HFFc6 (cell line): Measurements from ENCODE around the gene TFB1M. TPM values are rescaled to one million over a fixed set of nuclear protein-coding genes. Genes with fewer than 3 reads are reported as not detected.
A peak's percentile ranks its signal among the peaks of the same experiment; 100 is the strongest.

Experiments used
- DNase-seq: peaks from one replicate; pipeline ENCODE4 v3.0.0-alpha.2; 2018
- H3K27ac Mint-ChIP-seq: 2 replicates; pipeline ENCODE4 v1.8.0; 2020; ENCODE audit warnings: mild to moderate bottlenecking, mixed read lengths
- H3K27me3 Mint-ChIP-seq: 2 replicates; pipeline ENCODE4 v1.8.0; 2021; ENCODE audit warnings: mild to moderate bottlenecking, moderate library complexity, mixed read lengths; ENCODE audit not compliant: insufficient read depth
- H3K36me3 Mint-ChIP-seq: 2 replicates; pipeline ENCODE4 v1.8.0; 2021; ENCODE audit warnings: low read depth, mixed read lengths
- H3K4me1 Mint-ChIP-seq: 2 replicates; pipeline ENCODE4 v1.8.0; 2020; ENCODE audit warnings: low read depth, mixed read lengths
- H3K4me3 Mint-ChIP-seq: 2 replicates; pipeline ENCODE4 v1.8.0; 2020; ENCODE audit warnings: mild to moderate bottlenecking, moderate library complexity, mixed read lengths
- H3K9me3 Mint-ChIP-seq: 2 replicates; pipeline ENCODE4 v1.8.0; 2020; ENCODE audit warnings: mild to moderate bottlenecking, mixed read lengths
- total RNA-seq, 6 experiments: library from RNA; stranded (reverse); fragmentation: NEBNext Ultra II Directional; extraction: Animal tissue kit (Norgen Biotek cat#: 25700); gene quantifications; 2 replicates in 1 of 6; 3 replicates in 5 of 6; pipeline ENCODE4 v1.2.3, GENCODE V29; 2021
- TF ChIP-seq, protein P1 (sequence below): fragments of 200-600 bp; sonication (generic); IDR thresholded peaks from 2 replicates; pipeline ENCODE4 v1.5.0; 2021; ENCODE audit warnings: antibody characterized with exemption, mild to moderate bottlenecking

The TFB1M gene
- total RNA-seq, 6 experiments from 2014 or later: 16.7 to 23.0 (median 21.7) TPM

DNA sequence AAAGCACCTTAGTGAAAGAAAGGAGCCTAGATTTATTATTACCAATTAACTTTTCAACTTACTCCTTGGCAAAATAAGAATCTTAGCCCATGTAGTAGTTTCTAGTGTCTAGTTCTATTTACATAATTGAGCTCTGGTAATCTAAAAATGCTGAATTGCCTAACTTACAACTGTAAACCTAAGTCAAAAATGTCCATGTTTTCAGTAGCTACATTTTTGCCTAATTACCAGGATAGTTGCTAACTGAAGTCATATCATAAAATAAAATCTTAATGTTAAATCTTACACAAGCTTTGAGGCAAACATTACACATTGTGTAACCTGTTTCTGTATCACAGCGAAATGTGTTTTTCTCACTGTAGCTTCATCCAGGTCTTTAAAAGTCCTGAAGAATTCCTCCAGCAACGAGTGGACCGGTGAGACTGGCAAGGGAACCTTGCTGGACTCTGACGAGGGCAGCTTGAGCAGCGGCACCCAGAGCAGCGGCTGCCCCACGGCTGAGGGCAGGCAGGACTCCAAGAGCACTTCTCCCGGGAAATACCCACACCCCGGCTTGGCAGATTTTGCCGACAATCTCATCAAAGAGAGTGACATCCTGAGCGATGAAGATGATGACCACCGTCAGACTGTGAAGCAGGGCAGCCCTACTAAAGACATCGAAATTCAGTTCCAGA is 58.0 kb downstream of the TFB1M start:
- TF ChIP-seq, protein P1, sequence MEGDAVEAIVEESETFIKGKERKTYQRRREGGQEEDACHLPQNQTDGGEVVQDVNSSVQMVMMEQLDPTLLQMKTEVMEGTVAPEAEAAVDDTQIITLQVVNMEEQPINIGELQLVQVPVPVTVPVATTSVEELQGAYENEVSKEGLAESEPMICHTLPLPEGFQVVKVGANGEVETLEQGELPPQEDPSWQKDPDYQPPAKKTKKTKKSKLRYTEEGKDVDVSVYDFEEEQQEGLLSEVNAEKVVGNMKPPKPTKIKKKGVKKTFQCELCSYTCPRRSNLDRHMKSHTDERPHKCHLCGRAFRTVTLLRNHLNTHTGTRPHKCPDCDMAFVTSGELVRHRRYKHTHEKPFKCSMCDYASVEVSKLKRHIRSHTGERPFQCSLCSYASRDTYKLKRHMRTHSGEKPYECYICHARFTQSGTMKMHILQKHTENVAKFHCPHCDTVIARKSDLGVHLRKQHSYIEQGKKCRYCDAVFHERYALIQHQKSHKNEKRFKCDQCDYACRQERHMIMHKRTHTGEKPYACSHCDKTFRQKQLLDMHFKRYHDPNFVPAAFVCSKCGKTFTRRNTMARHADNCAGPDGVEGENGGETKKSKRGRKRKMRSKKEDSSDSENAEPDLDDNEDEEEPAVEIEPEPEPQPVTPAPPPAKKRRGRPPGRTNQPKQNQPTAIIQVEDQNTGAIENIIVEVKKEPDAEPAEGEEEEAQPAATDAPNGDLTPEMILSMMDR: no peak
- no peak overlapping the region for H3K4me3 Mint-ChIP-seq
- no peaks in the 10 kb centered on the region for H3K9me3 Mint-ChIP-seq
- H3K27me3 Mint-ChIP-seq: peaks cover 2% of the 10 kb centered on the region; the same call in 1 of the 2 replicates
- H3K27ac Mint-ChIP-seq: peak overlapping the region; percentile 69; the same call in 1 of the 2 replicates
- DNase-seq: peak; percentile 23
- H3K4me1 Mint-ChIP-seq: peaks cover 36% of the 10 kb centered on the region
- peaks cover 33% of the 10 kb centered on the region for H3K36me3 Mint-ChIP-seq

DNA sequence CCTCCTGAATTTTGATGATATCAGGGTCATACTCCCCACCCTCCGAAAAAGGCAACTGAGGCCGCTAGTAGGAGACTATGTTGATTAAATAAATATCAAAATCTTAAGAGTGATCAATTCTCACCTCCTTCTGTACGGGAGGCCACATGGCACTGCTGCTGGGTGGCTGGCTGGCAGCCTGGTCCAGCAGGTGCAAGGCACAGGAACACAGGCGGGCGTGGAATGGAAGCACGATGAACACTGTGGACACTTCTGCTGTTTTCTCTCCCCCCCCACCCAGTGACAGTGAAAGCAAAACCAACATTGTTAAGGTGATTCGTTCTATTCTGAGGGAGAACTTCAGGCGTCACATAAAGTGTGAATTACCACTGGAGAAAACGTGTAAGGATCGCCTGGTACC is 60.1 kb downstream of the TFB1M start:
- Mint-ChIP-seq H3K36me3 (peaks cover 34% of the 10 kb centered on the region), H3K4me1 (peaks cover 32% of the 10 kb centered on the region)

DNA sequence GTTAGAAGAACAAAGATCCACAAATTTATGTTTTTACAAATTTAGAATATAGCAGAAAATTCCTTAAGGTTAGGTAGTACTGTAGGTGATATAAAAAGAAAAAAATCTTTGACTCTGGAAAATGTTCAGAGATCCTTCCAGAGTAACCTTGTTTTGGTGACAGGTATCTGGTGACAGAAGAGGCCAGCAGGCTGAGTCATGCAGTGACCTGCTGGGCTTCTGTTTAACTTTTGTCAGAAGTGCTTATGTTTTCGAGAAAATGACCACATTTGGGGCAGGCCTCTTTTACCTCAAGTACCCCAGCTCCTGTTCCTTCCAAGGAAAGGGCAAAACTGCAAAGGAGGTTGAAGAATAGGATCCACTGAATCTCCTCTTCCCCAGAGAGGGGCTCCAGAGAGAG is 60.9 kb downstream of the TFB1M start:
- H3K4me1 Mint-ChIP-seq: peaks cover 37% of the 10 kb centered on the region
- peaks cover 3% of the 10 kb centered on the region for H3K27me3 Mint-ChIP-seq
- TF ChIP-seq, protein P1: no peak
- H3K36me3 Mint-ChIP-seq: peaks cover 38% of the 10 kb centered on the region
- no peak overlapping the region for H3K4me3 Mint-ChIP-seq
- no peak for DNase-seq
- H3K27ac Mint-ChIP-seq: no peak overlapping the region
- no peaks in the 10 kb centered on the region for H3K9me3 Mint-ChIP-seq

More for the DNA sequence above, 60.1 kb downstream of the TFB1M start:
- DNase-seq: no peak
- Mint-ChIP-seq H3K27ac (no peak overlapping the region), H3K27me3 (peaks cover 2% of the 10 kb centered on the region; the same call in 1 of the 2 replicates), H3K9me3 (no peaks in the 10 kb centered on the region), H3K4me3 (no peak overlapping the region)
- TF ChIP-seq, protein P1: no peak

GRCh38 chr6:155252581-155252980 is 61.7 kb downstream of the TFB1M start:
- Mint-ChIP-seq H3K4me3 (no peak overlapping the region), H3K36me3 (peaks cover 35% of the 10 kb centered on the region), H3K27me3 (peaks cover 5% of the 10 kb centered on the region), H3K27ac (no peak overlapping the region), H3K4me1 (peaks cover 44% of the 10 kb centered on the region), H3K9me3 (no peaks in the 10 kb centered on the region)
- TF ChIP-seq, protein P1: no peak
- no peak for DNase-seq

- no peaks in the 10 kb centered on the region for H3K9me3 Mint-ChIP-seq
- DNase-seq: no peak
- peaks cover 45% of the 10 kb centered on the region for H3K36me3 Mint-ChIP-seq
- H3K4me3 Mint-ChIP-seq: no peak overlapping the region
- H3K4me1 Mint-ChIP-seq: peaks cover 50% of the 10 kb centered on the region
- H3K27ac Mint-ChIP-seq: no peak overlapping the region
- peaks cover 6% of the 10 kb centered on the region for H3K27me3 Mint-ChIP-seq
- TF ChIP-seq, protein P1: no peak
These were observed 63.4 kb downstream of the TFB1M start for GRCh38 chr6:155250701-155251381.
